Measurements from ENCODE around the gene KCNA10. TPM values are rescaled to one million over a fixed set of nuclear protein-coding genes. Genes with fewer than 3 reads are reported as not detected.

KCNA10 gene
- total RNA-seq, 1 donor from 2014 or later: not detected

- Mint-ChIP-seq H3K4me1 (ENCODE audit: low read depth, unreplicated experiment) (no peaks in the 10 kb centered on the region), H3K9me3 (ENCODE audit: unreplicated experiment) (no peaks in the 10 kb centered on the region), H3K27me3 (ENCODE audit: low read depth, unreplicated experiment) (peaks cover 57% of the 10 kb centered on the region), H3K4me3 (ENCODE audit: unreplicated experiment) (no peak overlapping the region), H3K36me3 (ENCODE audit: low read depth, unreplicated experiment) (peaks cover 2% of the 10 kb centered on the region), H3K27ac (ENCODE audit: unreplicated experiment) (no peak overlapping the region)
- H3K9ac ChIP-seq (ENCODE audit: low read length): no peak overlapping the region
- peaks cover 4% of the 10 kb centered on the region for H3K27me3 ChIP-seq (ENCODE audit: insufficient read depth, low read length)
- DNase-seq (ENCODE audit: low read depth) (no peak), FAIRE-seq (no peak)
- H3K79me2 ChIP-seq (ENCODE audit: insufficient read depth, low read length): no peaks in the 10 kb centered on the region
- H3K36me3 ChIP-seq (ENCODE audit: insufficient read depth, low read length): no peaks in the 10 kb centered on the region
- H3K4me1 ChIP-seq (ENCODE audit: insufficient read depth, low read length): no peaks in the 10 kb centered on the region
- no peak overlapping the region for H3K4me3 ChIP-seq (ENCODE audit: insufficient read depth, low read depth, low read length)
- H3K4me2 ChIP-seq (ENCODE audit: low read length): no peak overlapping the region
- TF ChIP-seq CTCF (IDR thresholded peaks at IDR 0.05; ENCODE audit: insufficient read depth, low read depth, low read length) (no peak), EZH2 (IDR thresholded peaks at IDR 0.05; ENCODE audit: insufficient read depth, low read length) (no peak)
- no peaks in the 10 kb centered on the region for H4K20me1 ChIP-seq (ENCODE audit: insufficient read depth, low read length)
- no peaks in the 10 kb centered on the region for H3K9me3 ChIP-seq (ENCODE audit: insufficient read depth, low read depth, low read length)
- no peak overlapping the region for H2AFZ ChIP-seq (ENCODE audit: low read depth, low read length)
- no peak overlapping the region for H3K27ac ChIP-seq (ENCODE audit: low read depth, low read length)
Measured at GRCh38 chr1:110488867-110489266, 30.1 kb downstream of the KCNA10 start.

GRCh38 chr1:110488161-110488560 lies 30.8 kb downstream of the KCNA10 start:
- H3K27ac ChIP-seq (ENCODE audit: low read depth, low read length): no peak overlapping the region
- no peak overlapping the region for H3K4me3 Mint-ChIP-seq (ENCODE audit: unreplicated experiment)
- no peaks in the 10 kb centered on the region for H4K20me1 ChIP-seq (ENCODE audit: insufficient read depth, low read length)
- no peaks in the 10 kb centered on the region for H3K9me3 ChIP-seq (ENCODE audit: insufficient read depth, low read depth, low read length)
- DNase-seq (ENCODE audit: low read depth) (no peak), FAIRE-seq (no peak)
- H3K27me3 Mint-ChIP-seq (ENCODE audit: low read depth, unreplicated experiment): peaks cover 59% of the 10 kb centered on the region
- no peaks in the 10 kb centered on the region for H3K4me1 Mint-ChIP-seq (ENCODE audit: low read depth, unreplicated experiment)
- H3K27ac Mint-ChIP-seq (ENCODE audit: unreplicated experiment): no peak overlapping the region
- H3K4me1 ChIP-seq (ENCODE audit: insufficient read depth, low read length): no peaks in the 10 kb centered on the region
- H3K9me3 Mint-ChIP-seq (ENCODE audit: unreplicated experiment): no peaks in the 10 kb centered on the region
- no peak overlapping the region for H2AFZ ChIP-seq (ENCODE audit: low read depth, low read length)
- no peak overlapping the region for H3K4me3 ChIP-seq (ENCODE audit: insufficient read depth, low read depth, low read length)
- H3K79me2 ChIP-seq (ENCODE audit: insufficient read depth, low read length): no peaks in the 10 kb centered on the region
- H3K36me3 ChIP-seq (ENCODE audit: insufficient read depth, low read length): no peaks in the 10 kb centered on the region
- TF ChIP-seq EZH2 (IDR thresholded peaks at IDR 0.05; ENCODE audit: insufficient read depth, low read length) (no peak), CTCF (IDR thresholded peaks at IDR 0.05; ENCODE audit: insufficient read depth, low read depth, low read length) (no peak)
- H3K27me3 ChIP-seq (ENCODE audit: insufficient read depth, low read length): peaks cover 4% of the 10 kb centered on the region
- H3K4me2 ChIP-seq (ENCODE audit: low read length): no peak overlapping the region
- H3K9ac ChIP-seq (ENCODE audit: low read length): no peak overlapping the region
- H3K36me3 Mint-ChIP-seq (ENCODE audit: low read depth, unreplicated experiment): peaks cover 2% of the 10 kb centered on the region

- Mint-ChIP-seq H3K9me3 (ENCODE audit: unreplicated experiment) (no peaks in the 10 kb centered on the region), H3K36me3 (ENCODE audit: low read depth, unreplicated experiment) (peaks cover 2% of the 10 kb centered on the region), H3K27ac (ENCODE audit: unreplicated experiment) (no peak overlapping the region), H3K27me3 (ENCODE audit: low read depth, unreplicated experiment) (peaks cover 60% of the 10 kb centered on the region), H3K4me1 (ENCODE audit: low read depth, unreplicated experiment) (no peaks in the 10 kb centered on the region), H3K4me3 (ENCODE audit: unreplicated experiment) (no peak overlapping the region)
- H3K4me2 ChIP-seq (ENCODE audit: low read length): no peak overlapping the region
- H3K79me2 ChIP-seq (ENCODE audit: insufficient read depth, low read length): no peaks in the 10 kb centered on the region
- peaks cover 6% of the 10 kb centered on the region for H3K27me3 ChIP-seq (ENCODE audit: insufficient read depth, low read length)
- no peak overlapping the region for H3K9ac ChIP-seq (ENCODE audit: low read length)
- no peak overlapping the region for H2AFZ ChIP-seq (ENCODE audit: low read depth, low read length)
- DNase-seq (ENCODE audit: low read depth) (no peak), FAIRE-seq (no peak)
- no peak overlapping the region for H3K4me3 ChIP-seq (ENCODE audit: insufficient read depth, low read depth, low read length)
- no peaks in the 10 kb centered on the region for H4K20me1 ChIP-seq (ENCODE audit: insufficient read depth, low read length)
- H3K36me3 ChIP-seq (ENCODE audit: insufficient read depth, low read length): no peaks in the 10 kb centered on the region
- no peaks in the 10 kb centered on the region for H3K4me1 ChIP-seq (ENCODE audit: insufficient read depth, low read length)
- H3K9me3 ChIP-seq (ENCODE audit: insufficient read depth, low read depth, low read length): no peaks in the 10 kb centered on the region
- no peak for TF ChIP-seq EZH2 (IDR thresholded peaks at IDR 0.05; ENCODE audit: insufficient read depth, low read length)
- no peak for TF ChIP-seq CTCF (IDR thresholded peaks at IDR 0.05; ENCODE audit: insufficient read depth, low read depth, low read length)
- H3K27ac ChIP-seq (ENCODE audit: low read depth, low read length): no peak overlapping the region
Measured at GRCh38 chr1:110487726-110488125, 31.2 kb downstream of the KCNA10 start.

Data from astrocyte (in vitro differentiated cells and primary cell).